GOT3 (cell line): ENCODE data around the gene ABHD17B.
"Not testable (repeated sequence)": the region's sequence is repeated elsewhere in the genome, so short reads cannot be mapped to it uniquely, and the experiment has no call there.

Source experiments
- DNase-seq: peaks from one replicate; lab custom pipeline; 2025; ENCODE audit warnings: mixed read lengths; lab: John Stamatoyannopoulos, UW

ABHD17B gene

GRCh38 chr9:71915495-71915894 lies 4.5 kb upstream of the ABHD17B start:
- DNase-seq = no peak

- no peak for DNase-seq
Measured at GRCh38 chr9:71911908-71912335, 929 bp upstream of the ABHD17B start.

GRCh38 chr9:71910650-71911060 lies 338 bp downstream of the ABHD17B start:
- no peak for DNase-seq

- no peak for DNase-seq
Measured at GRCh38 chr9:71909887-71910649, 925 bp downstream of the ABHD17B start.

- no peak for DNase-seq
Measured at GRCh38 chr9:71908825-71909224, 2.2 kb downstream of the ABHD17B start.

- no peak for DNase-seq
Measured at GRCh38 chr9:71904076-71904475, 6.9 kb downstream of the ABHD17B start.

GRCh38 chr9:71901695-71902597 lies 9.0 kb downstream of the ABHD17B start:
- DNase-seq = no peak

- not testable (repeated sequence) for DNase-seq
Measured at GRCh38 chr9:71898756-71899155, 12.2 kb downstream of the ABHD17B start.

- DNase-seq = no peak
Measured at GRCh38 chr9:71897577-71897976, 13.4 kb downstream of the ABHD17B start.

GRCh38 chr9:71896761-71897160 lies 14.2 kb downstream of the ABHD17B start:
- DNase-seq = no peak

GRCh38 chr9:71895955-71896354 lies 15.0 kb downstream of the ABHD17B start:
- DNase-seq = no peak

GRCh38 chr9:71895117-71895516 lies 15.9 kb downstream of the ABHD17B start:
- no peak for DNase-seq

GRCh38 chr9:71891557-71892189 lies 19.3 kb downstream of the ABHD17B start:
- no peak for DNase-seq

GRCh38 chr9:71890042-71890679 lies 20.8 kb downstream of the ABHD17B start:
- DNase-seq = no peak

GRCh38 chr9:71887362-71887761 lies 23.6 kb downstream of the ABHD17B start:
- DNase-seq = no peak

- no peak for DNase-seq
Measured at GRCh38 chr9:71886541-71886940, 24.5 kb downstream of the ABHD17B start.

- no peak for DNase-seq
Measured at GRCh38 chr9:71886015-71886414, 25.0 kb downstream of the ABHD17B start.

- no peak for DNase-seq
Measured at GRCh38 chr9:71885467-71885866, 25.5 kb downstream of the ABHD17B start.

- no peak for DNase-seq
Measured at GRCh38 chr9:71884005-71884404, 27.0 kb downstream of the ABHD17B start.

- DNase-seq = no peak
Measured at GRCh38 chr9:71879644-71880174, 31.3 kb downstream of the ABHD17B start.

GRCh38 chr9:71878327-71879274 lies 32.4 kb downstream of the ABHD17B start:
- DNase-seq = no peak
